Activated CD4-positive, alpha-beta memory T cell treated with anti-CD3 and anti-CD28 coated beads, Interleukin-2, amount 10 ng/mL, durations not matched to agents 7 days and 5 days (primary cell): ENCODE measurements around the gene NOP53. TPM values are rescaled to one million over a fixed set of nuclear protein-coding genes. Genes with fewer than 3 reads are reported as not detected.
"Not testable (repeated sequence)": the region's sequence is repeated elsewhere in the genome, so short reads cannot be mapped to it uniquely, and the experiment has no call there.

Source experiments
- CTCF ChIA-PET: fragments of 350-600 bp; sonication (Branson Sonifier 250); formaldehyde crosslinking; loops from one replicate; lab custom pipeline; 2021; ENCODE audit warnings: antibody characterized with exemption, inconsistent platforms; lab: Charles Lee
- POLR2A ChIA-PET: fragments of 350-600 bp; sonication (Branson Sonifier 250); formaldehyde crosslinking; loops from one replicate; lab custom pipeline; 2021; ENCODE audit warnings: antibody characterized with exemption; lab: Charles Lee
- DNase-seq: peaks from one replicate; pipeline ENCODE4 v3.0.0-alpha.2; 2020
- H3K27ac Mint-ChIP-seq: one replicate; pipeline ENCODE4 v1.8.0; 2021; ENCODE audit warnings: mild to moderate bottlenecking, mixed read lengths
- H3K27me3 Mint-ChIP-seq: one replicate; pipeline ENCODE4 v1.8.0; 2021; ENCODE audit warnings: mixed read lengths
- H3K36me3 Mint-ChIP-seq: one replicate; pipeline ENCODE4 v1.8.0; 2021; ENCODE audit warnings: low read depth, mixed read lengths
- H3K4me1 Mint-ChIP-seq: one replicate; pipeline ENCODE4 v1.8.0; 2021; ENCODE audit warnings: mixed read lengths
- H3K4me3 Mint-ChIP-seq: one replicate; pipeline ENCODE4 v1.8.0; 2021; ENCODE audit warnings: mild to moderate bottlenecking, mixed read lengths
- H3K9me3 Mint-ChIP-seq: one replicate; pipeline ENCODE4 v1.8.0; 2021; ENCODE audit warnings: mixed read lengths
- total RNA-seq, 2 experiments: library from RNA; stranded (reverse); gene quantifications; one replicate each; pipeline ENCODE4 v1.2.3, GENCODE V29; 2021

NOP53 gene
- total RNA-seq, 2 experiments from 2014 or later = 257 to 271 TPM

DNA sequence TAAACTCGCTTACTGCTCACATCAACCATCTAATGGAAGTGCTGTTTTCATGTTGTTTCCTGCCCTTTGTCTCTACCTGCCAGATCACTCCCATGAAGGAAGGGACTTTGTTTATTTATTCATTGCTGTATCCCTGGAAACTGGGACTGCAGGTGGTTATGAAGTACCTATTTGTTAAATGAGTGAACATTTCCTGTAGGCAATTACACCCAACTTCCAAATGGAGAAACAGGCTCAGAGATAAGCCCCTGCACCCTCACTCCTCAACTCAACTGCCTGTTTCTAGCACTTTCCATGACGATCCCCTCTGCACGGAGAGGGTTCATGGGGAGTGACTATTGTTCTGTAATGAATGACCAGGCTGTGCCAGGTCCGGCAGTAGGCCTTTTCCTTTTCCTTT lies 31.2 kb downstream of the NOP53 start:
- H3K9me3 Mint-ChIP-seq = no peaks in the 10 kb centered on the region
- H3K4me3 Mint-ChIP-seq = peak overlapping the region; percentile 44
- peaks cover 27% of the 10 kb centered on the region for H3K4me1 Mint-ChIP-seq
- DNase-seq = no peak
- ChIA-PET POLR2A (interaction anchor here (1.2 kb wide), 1 partner anchor 10 kb away, joined by 3 read pairs; no protein-coding TSS in a partner anchor), CTCF (no interaction called here)
- peaks cover 12% of the 10 kb centered on the region for H3K36me3 Mint-ChIP-seq
- no peak overlapping the region for H3K27ac Mint-ChIP-seq
- no peaks in the 10 kb centered on the region for H3K27me3 Mint-ChIP-seq

DNA sequence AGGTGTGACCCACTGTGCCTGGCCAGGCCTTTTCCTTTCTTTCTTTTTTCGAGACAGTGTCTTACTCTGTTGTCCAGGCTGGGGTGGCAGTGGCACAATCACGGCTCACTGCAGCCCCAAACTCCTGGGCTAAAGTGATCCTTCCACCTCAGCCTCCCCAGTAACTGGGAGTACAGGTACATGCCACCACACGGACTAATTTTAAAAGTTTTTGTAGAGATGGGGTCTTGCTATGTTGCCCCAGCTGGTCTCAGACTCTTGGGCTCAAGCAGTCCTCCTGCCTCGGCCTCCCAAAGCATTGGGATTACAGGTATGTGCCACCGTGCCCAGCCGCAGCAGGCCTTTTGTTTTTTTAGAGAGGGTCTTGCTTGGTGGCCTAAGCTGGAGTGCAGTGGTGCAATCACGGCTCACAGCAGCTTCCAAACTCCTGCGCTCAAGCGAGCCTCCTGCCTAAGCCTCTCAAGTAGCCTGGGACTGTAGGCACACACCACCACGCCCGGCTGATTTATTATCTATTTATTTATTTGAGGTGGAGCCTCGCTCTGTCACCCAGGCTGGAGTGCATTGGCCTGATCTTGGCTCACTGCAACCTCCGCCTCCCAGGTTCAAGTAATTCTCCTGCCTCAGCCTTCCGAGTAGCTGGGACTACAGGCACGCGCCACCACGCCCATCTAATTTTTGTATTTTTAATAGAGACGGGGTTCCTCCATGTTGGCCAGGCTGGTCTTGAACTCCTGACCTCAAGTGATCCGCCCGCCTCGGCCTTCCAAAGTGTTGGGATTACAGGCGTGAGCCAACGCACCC lies 32.1 kb downstream of the NOP53 start:
- Mint-ChIP-seq H3K4me3 (peak overlapping the region; percentile 98), H3K36me3 (peaks cover 19% of the 10 kb centered on the region), H3K4me1 (peaks cover 30% of the 10 kb centered on the region), H3K27ac (peak overlapping the region; percentile 86)
- DNase-seq, H3K27me3 Mint-ChIP-seq, H3K9me3 Mint-ChIP-seq, CTCF ChIA-PET: not testable (repeated sequence)
- POLR2A ChIA-PET = interaction anchor here (0.8 kb wide), 2 partner anchors 14 to 54 kb away, joined by 3 to 4 read pairs; no protein-coding TSS in a partner anchor

DNA sequence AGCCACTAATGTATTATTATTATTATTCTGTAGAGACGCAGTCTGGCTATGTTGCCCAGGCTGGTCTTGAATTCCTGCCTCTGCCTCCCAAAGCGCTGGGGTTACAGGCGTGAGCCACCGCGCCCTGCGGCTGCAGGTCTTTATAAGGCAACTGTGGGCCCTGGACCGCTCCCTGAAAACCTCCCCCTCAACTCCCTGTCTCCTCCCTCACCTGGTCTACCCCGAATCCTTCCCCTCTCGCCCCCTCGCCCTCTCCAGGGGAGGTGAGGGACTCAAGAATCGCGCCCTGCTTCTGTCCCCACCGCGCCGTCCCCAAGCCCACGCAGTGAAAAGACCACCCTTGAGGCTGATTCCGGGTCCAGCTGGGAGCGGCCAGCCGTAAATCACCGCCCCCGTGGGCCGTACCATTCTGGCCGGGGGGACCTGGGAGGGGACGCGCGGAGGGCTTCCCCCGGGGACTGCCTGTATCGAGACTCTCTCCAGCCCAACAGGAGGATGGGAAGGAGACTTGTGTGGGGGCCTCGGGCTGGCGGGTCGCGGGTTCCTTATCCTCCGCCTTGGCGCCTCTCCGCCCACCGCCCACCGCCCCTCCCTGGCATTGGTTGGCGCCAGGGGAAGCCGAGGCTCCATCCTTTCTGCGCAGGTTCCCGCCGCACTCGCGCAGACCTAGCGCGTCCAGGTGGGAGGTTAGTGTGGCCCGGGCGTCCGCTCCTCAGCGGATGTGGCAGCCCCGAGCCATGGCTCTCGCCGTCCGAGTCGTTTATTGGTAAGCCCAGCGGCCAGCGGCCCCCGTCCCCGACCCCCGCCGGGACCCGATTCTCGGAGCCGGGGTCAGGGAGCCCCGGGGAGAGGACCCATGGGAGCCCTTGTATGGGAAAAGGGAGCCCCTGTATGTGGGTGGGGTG lies 33.0 kb downstream of the NOP53 start, which contains the start of gene SELENOW:
Gene SELENOW, plus strand, starts transcription at position 655 of the 905 bp plus-strand sequence. Its CDS starts 83 bp downstream, at position 738.
- POLR2A ChIA-PET = interaction anchor here (0.8 to 0.9 kb wide), 2 partner anchors 15 to 295 kb away, joined by 3 read pairs; no protein-coding TSS in a partner anchor
- no peaks in the 10 kb centered on the region for H3K9me3 Mint-ChIP-seq
- H3K27me3 Mint-ChIP-seq = no peaks in the 10 kb centered on the region

DNA sequence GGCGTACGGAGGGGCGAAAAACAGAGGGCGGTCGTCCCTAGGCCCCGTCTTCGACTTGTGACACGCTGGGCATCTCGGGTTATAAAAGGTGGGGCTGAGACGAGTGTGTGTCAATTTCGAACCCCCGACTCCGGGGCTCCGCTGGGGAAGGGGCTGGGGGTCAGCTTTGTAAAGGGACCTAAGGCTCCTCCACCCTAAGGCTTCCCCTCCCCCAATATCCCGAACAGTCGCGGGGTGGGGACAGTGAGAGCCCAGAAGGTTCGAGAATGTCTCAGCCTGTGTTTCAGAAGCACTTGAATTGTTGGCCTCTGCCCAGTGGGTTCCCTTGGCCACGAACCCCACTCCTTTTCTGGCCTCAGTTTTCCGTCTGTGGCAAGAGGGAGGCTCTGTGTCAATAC lies 33.6 kb downstream of the NOP53 start:
- Mint-ChIP-seq H3K9me3 (no peaks in the 10 kb centered on the region), H3K27ac (peak overlapping the region; percentile 86), H3K27me3 (no peaks in the 10 kb centered on the region), H3K4me1 (peaks cover 30% of the 10 kb centered on the region), H3K4me3 (peak overlapping the region; percentile 98), H3K36me3 (peaks cover 28% of the 10 kb centered on the region)
- ChIA-PET CTCF (interaction anchor here (1.0 to 1.1 kb wide), 2 partner anchors 13 to 21 kb away, joined by 4 to 5 read pairs; no protein-coding TSS in a partner anchor), POLR2A (interaction anchor here (0.9 kb wide), 1 partner anchor 295 kb away, joined by 3 read pairs; no protein-coding TSS in a partner anchor)
- DNase-seq = peak; percentile 23

More for the DNA sequence above, 33.0 kb downstream of the NOP53 start, which contains the start of gene SELENOW:
- CTCF ChIA-PET = no interaction called here
- peak within 1 kb of the TSS; percentile 86 for H3K27ac Mint-ChIP-seq
- peaks cover 30% of the 10 kb centered on the region for H3K4me1 Mint-ChIP-seq
- H3K4me3 Mint-ChIP-seq = peak within 1 kb of the TSS; percentile 98
- DNase-seq = peak; percentile 83
- H3K36me3 Mint-ChIP-seq = peaks cover 25% of the 10 kb centered on the region

DNA sequence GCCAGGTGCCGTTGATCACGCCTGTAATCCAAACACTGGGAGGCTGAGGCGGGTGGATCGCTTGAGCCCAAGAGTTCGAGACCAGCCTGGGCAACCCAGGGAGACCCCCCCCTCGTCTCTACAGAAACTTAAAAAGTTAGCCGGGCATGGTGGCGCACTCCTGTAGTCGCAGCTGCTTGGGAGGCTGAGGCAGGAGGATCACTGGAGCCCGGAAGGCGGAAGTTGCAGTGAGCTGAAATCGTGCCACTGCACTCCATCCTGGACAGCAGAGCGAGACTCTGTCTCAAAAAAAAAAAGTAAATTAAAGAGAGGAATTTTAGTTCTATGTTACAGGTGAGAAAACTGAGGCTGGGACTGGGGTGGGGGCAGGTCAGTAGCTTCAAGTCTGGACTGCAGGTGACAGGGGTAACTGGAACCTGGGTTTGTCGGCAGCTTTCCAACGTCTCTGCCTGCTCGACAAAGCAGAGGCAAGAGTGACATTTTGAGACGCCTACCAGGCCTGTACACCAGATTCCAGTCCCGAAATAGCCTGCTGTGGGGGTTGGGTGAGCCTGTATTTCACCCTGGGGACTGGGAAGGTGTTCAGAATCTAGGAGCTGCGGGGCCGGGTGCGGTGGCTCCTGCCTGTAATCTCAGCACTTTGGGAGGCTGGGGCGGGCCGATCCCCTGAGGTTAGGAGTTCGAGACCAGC lies 34.3 kb downstream of the NOP53 start:
- CTCF ChIA-PET = interaction anchor here (0.7 to 1.1 kb wide), 3 partner anchors 14 to 73 kb away, joined by 3 to 5 read pairs (median 4); no protein-coding TSS in a partner anchor
- no peaks in the 10 kb centered on the region for H3K27me3 Mint-ChIP-seq
- DNase-seq = no peak
- peaks cover 30% of the 10 kb centered on the region for H3K4me1 Mint-ChIP-seq
- peaks cover 35% of the 10 kb centered on the region for H3K36me3 Mint-ChIP-seq
- POLR2A ChIA-PET = no interaction called here
- no peaks in the 10 kb centered on the region for H3K9me3 Mint-ChIP-seq
- peak overlapping the region; percentile 98 for H3K4me3 Mint-ChIP-seq
- H3K27ac Mint-ChIP-seq = peak overlapping the region; percentile 86

DNA sequence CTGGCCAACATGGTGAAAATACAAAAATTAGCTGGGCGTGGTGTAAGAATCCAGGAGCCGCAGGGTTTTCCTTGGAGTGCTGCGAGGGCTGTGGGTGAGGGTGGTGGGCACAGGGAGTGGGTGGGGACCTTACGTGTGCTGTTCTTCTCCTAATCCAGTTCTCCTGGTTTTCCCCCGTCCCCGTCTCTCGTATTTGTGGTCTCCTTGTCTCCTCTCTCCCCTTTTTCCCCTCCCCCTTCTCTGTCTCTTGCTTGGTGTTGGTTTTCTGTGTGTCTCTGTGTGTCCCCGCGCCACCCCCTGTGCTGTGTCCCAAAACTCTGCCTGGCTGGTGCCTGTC lies 34.8 kb downstream of the NOP53 start:
- peak overlapping the region; percentile 70 for H3K27ac Mint-ChIP-seq
- ChIA-PET POLR2A (no interaction called here), CTCF (interaction anchor here (0.7 to 1.1 kb wide), 2 partner anchors 14 to 72 kb away, joined by 3 to 4 read pairs; no protein-coding TSS in a partner anchor)
- no peaks in the 10 kb centered on the region for H3K27me3 Mint-ChIP-seq
- no peaks in the 10 kb centered on the region for H3K9me3 Mint-ChIP-seq
- H3K4me1 Mint-ChIP-seq = peaks cover 30% of the 10 kb centered on the region
- H3K4me3 Mint-ChIP-seq = peak overlapping the region; percentile 98
- H3K36me3 Mint-ChIP-seq = peaks cover 35% of the 10 kb centered on the region
- DNase-seq = no peak

DNA sequence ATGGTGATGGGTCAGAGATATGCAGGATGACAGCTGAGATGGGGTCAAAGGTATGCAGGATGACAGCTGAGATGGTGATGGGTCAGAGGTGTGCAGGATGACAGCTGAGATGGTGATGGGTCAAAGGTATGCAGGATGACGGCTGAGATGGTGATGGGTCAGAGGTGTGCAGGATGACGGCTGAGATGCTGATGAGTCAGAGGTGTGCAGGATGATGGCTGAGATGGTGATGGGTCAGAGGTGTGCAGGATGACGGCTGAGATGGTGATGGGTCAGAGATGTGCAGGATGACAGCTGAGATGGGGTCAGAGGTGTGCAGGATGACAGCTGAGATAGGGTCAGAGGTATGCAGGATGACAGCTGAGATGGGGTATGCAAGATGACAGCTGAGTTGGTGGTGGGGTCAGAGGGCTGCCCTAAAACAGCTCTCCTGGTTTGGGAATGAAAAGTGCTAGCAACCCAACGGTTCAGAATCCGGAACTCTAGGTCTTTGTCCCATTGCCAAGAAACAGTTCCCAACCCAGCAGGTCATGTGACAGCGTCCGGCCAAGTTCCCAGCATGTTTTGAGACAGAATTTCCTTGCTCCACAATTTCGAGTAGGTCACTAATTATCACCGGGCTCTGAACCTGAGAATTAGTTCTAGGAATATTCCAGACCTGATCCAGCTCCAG lies 36.4 kb downstream of the NOP53 start:
- Mint-ChIP-seq H3K4me3 (peak overlapping the region; percentile 20), H3K4me1 (peaks cover 30% of the 10 kb centered on the region), H3K9me3 (no peaks in the 10 kb centered on the region), H3K27ac (peak overlapping the region; percentile 27), H3K27me3 (no peaks in the 10 kb centered on the region), H3K36me3 (peaks cover 38% of the 10 kb centered on the region)
- DNase-seq = no peak
- ChIA-PET POLR2A (no interaction called here), CTCF (no interaction called here)

DNA sequence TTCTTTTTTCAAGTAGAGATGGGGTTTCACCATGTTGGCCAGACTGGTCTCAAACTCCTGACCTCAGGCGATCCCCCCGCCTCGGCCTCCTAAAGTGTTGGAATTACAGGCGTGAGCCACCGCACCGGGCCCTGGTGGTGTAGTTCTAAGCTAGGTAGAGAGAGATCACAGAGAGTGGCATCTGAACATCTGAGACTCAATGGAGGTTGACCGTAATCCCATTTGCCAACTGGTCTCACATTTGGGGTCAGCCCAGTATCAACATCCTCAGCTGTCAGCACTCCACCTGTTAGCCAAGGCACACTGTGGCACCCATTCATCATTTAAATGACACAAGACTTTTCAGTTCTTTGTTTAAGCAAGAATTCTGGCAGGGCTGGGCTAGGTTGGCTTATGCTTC lies 41.2 kb downstream of the NOP53 start:
- ChIA-PET POLR2A (no interaction called here), CTCF (interaction anchor here (1.6 kb wide), 1 partner anchor 21 kb away, joined by 4 read pairs; no protein-coding TSS in a partner anchor)

DNA sequence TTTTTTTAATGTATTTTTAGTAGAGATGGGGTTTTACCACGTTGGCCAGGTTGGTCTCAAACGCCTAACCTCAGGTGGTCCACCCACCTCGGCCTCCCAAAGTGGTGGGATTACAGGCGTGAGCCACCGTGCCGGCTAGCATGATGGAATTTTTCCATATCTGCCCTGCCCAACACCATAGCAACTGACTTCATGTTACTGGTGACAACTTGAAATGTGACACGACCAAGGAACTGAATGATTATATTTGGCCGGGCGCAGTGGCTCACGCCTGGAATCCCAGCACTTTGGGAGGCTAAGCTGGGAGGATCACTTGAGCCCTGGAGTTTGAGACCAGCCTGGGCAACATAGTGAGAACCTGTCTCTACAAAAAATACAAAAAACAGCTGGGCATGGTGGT lies 42.0 kb downstream of the NOP53 start:
- H3K9me3 Mint-ChIP-seq, DNase-seq, H3K4me1 Mint-ChIP-seq, POLR2A ChIA-PET, H3K27me3 Mint-ChIP-seq, H3K27ac Mint-ChIP-seq, H3K4me3 Mint-ChIP-seq: not testable (repeated sequence)
- CTCF ChIA-PET = interaction anchor here (1.5 to 3.3 kb wide), 3 partner anchors 12 to 22 kb away, joined by 4 to 14 read pairs (median 5); no protein-coding TSS in a partner anchor
- peaks cover 22% of the 10 kb centered on the region for H3K36me3 Mint-ChIP-seq

More for the DNA sequence above, 41.2 kb downstream of the NOP53 start:
- Mint-ChIP-seq H3K36me3 (peaks cover 28% of the 10 kb centered on the region), H3K4me3 (no peak overlapping the region), H3K27me3 (no peaks in the 10 kb centered on the region), H3K27ac (no peak overlapping the region), H3K4me1 (peaks cover 6% of the 10 kb centered on the region), H3K9me3 (no peaks in the 10 kb centered on the region)
- DNase-seq = no peak

DNA sequence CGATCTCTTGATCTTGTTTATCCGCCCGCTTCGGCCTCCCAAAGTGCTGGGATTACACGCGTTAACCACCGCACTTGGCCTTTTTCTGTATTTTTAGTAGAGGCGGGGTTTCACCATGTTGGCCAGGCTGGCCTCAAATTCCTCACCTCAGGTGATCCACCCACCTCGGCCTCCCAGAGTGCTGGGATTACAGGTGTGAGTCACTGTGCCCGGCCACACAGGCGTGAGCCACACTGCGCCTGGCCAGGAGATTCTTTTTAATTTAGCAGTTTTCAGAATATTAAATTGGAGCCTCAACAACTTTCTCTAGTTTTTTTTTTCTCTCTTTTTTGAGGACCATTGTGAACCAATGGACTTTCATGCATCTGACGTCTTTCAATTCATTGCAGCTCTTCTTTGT lies 44.5 kb downstream of the NOP53 start:
- H3K27ac Mint-ChIP-seq, H3K4me1 Mint-ChIP-seq, H3K9me3 Mint-ChIP-seq, DNase-seq, POLR2A ChIA-PET, H3K36me3 Mint-ChIP-seq, H3K4me3 Mint-ChIP-seq, H3K27me3 Mint-ChIP-seq: not testable (repeated sequence)
- CTCF ChIA-PET = interaction anchor here (0.7 to 3.3 kb wide), 8 partner anchors 10 to 171 kb away, joined by 3 to 14 read pairs (median 4); no protein-coding TSS in a partner anchor

DNA sequence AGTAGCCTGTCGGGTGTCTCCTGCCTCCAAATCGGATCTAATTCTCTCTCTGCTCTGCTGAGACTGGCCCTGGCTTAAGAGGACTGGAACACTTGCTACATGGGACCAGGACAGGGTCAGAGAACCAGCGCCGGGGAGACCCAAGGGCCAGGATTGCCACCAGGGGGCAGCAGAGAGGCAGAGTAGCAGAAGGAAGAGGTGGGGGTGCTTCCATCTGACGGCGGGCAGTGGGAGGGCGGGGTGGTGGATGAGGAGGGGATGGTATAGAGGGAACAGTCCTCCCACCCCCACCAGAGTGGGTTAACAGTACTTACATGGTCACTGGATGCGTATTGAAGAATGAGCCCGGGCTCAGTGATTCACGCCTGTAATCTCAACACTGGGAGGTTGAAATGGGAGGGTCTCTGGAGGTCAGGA lies 45.1 kb downstream of the NOP53 start:
- peaks cover 3% of the 10 kb centered on the region for H3K4me1 Mint-ChIP-seq
- no peak overlapping the region for H3K27ac Mint-ChIP-seq
- POLR2A ChIA-PET = no interaction called here
- H3K36me3 Mint-ChIP-seq = peaks cover 4% of the 10 kb centered on the region
- no peaks in the 10 kb centered on the region for H3K9me3 Mint-ChIP-seq
- H3K4me3 Mint-ChIP-seq = no peak overlapping the region
- CTCF ChIA-PET = interaction anchor here (0.6 to 3.3 kb wide), 8 partner anchors 9 to 408 kb away, joined by 3 to 14 read pairs (median 4); no protein-coding TSS in a partner anchor
- peak; percentile 81 for DNase-seq
- no peaks in the 10 kb centered on the region for H3K27me3 Mint-ChIP-seq
